ENCODE measurements around the gene MRPS26.

The MRPS26 gene

GRCh38 chr20:3037654-3038053 lies 8.2 kb upstream of the MRPS26 start:
- no CpG with 5 or more reads among the region's 3 CpGs for WGBS (ENCODE audit: extremely low coverage, insufficient coverage, insufficient read length)
- H3K4me1 ChIP-seq (ENCODE audit: control insufficient read depth in 1 of 2, insufficient read depth in 2 of 2, low read length in 2 of 2) = no peaks in the 10 kb centered on the region
- H3K79me1 ChIP-seq (ENCODE audit: low read length) = no peaks in the 10 kb centered on the region

GRCh38 chr20:3038454-3038853 lies 7.4 kb upstream of the MRPS26 start:
- H3K9me3 ChIP-seq (ENCODE audit: insufficient read depth, low read depth, low read length) = peaks cover 2% of the 10 kb centered on the region
- no CpG with 5 or more reads among the region's 5 CpGs for WGBS (ENCODE audit: extremely low coverage, insufficient coverage, insufficient read length)
- H3K14ac ChIP-seq (ENCODE audit: low read length) = no peak overlapping the region

More at GRCh38 chr20:3037654-3038053, 8.2 kb upstream of the MRPS26 start:
- Histone ChIP-seq H3K27me3 (ENCODE audit: insufficient read depth, low read length) (no peaks in the 10 kb centered on the region), H4K12ac (ENCODE audit: low read depth, low read length) (no peak overlapping the region), H3K14ac (ENCODE audit: low read length) (no peak overlapping the region), H2BK5ac (ENCODE audit: low read depth, low read length, poor library complexity) (no peak overlapping the region), H3K23ac (ENCODE audit: low read length) (no peak overlapping the region), H2BK120ac (ENCODE audit: insufficient read depth, low read length, poor library complexity) (no peak overlapping the region), H2BK12ac (ENCODE audit: low read length) (no peak overlapping the region), H2AFZ (ENCODE audit: insufficient read depth, low read length, poor library complexity) (no peak overlapping the region), H3K36me3 (ENCODE audit: control insufficient read depth in 1 of 2, insufficient read depth in 2 of 2, low read length in 2 of 2) (peaks cover 34 to 50% of the 10 kb centered on the region in 2 experiments), H2AK5ac (ENCODE audit: low read length) (no peak overlapping the region), H3K4me3 (ENCODE audit: low read depth, low read length) (no peak overlapping the region), H4K8ac (ENCODE audit: low read depth, low read length) (no peak overlapping the region), H3K27ac (ENCODE audit: low read depth, low read length) (no peak overlapping the region), H3K9me3 (ENCODE audit: insufficient read depth, low read depth, low read length) (peaks cover 2% of the 10 kb centered on the region), H3K79me2 (ENCODE audit: control insufficient read depth, insufficient read depth, low read length, poor library complexity) (no peaks in the 10 kb centered on the region), H3K18ac (ENCODE audit: low read length) (no peak overlapping the region), H3K4me2 (ENCODE audit: low read length) (no peak overlapping the region), H4K91ac (ENCODE audit: low read depth, low read length) (no peak overlapping the region), H3K4ac (ENCODE audit: low read depth, low read length) (no peak overlapping the region), H3K9ac (ENCODE audit: low read length) (no peak overlapping the region)
- no peak for DNase-seq

GRCh38 chr20:3039426-3039825 lies 6.4 kb upstream of the MRPS26 start:
- Histone ChIP-seq H2BK12ac (ENCODE audit: low read length) (no peak overlapping the region), H3K9ac (ENCODE audit: low read length) (no peak overlapping the region), H3K27me3 (ENCODE audit: insufficient read depth, low read length) (no peaks in the 10 kb centered on the region), H3K23ac (ENCODE audit: low read length) (no peak overlapping the region), H3K36me3 (ENCODE audit: control insufficient read depth in 1 of 2, insufficient read depth in 2 of 2, low read length in 2 of 2) (peaks cover 31 to 48% of the 10 kb centered on the region in 2 experiments), H4K91ac (ENCODE audit: low read depth, low read length) (no peak overlapping the region), H2AFZ (ENCODE audit: insufficient read depth, low read length, poor library complexity) (no peak overlapping the region), H3K79me1 (ENCODE audit: low read length) (no peaks in the 10 kb centered on the region), H3K4ac (ENCODE audit: low read depth, low read length) (no peak overlapping the region), H3K9me3 (ENCODE audit: insufficient read depth, low read depth, low read length) (peaks cover 2% of the 10 kb centered on the region), H4K8ac (ENCODE audit: low read depth, low read length) (no peak overlapping the region), H2AK5ac (ENCODE audit: low read length) (no peak overlapping the region), H3K4me3 (ENCODE audit: low read depth, low read length) (no peak overlapping the region), H4K12ac (ENCODE audit: low read depth, low read length) (no peak overlapping the region), H3K27ac (ENCODE audit: low read depth, low read length) (no peak overlapping the region), H3K79me2 (ENCODE audit: control insufficient read depth, insufficient read depth, low read length, poor library complexity) (no peaks in the 10 kb centered on the region), H3K18ac (ENCODE audit: low read length) (no peak overlapping the region), H3K14ac (ENCODE audit: low read length) (no peak overlapping the region), H3K4me2 (ENCODE audit: low read length) (no peak overlapping the region), H2BK120ac (ENCODE audit: insufficient read depth, low read length, poor library complexity) (no peak overlapping the region), H2BK5ac (ENCODE audit: low read depth, low read length, poor library complexity) (no peak overlapping the region), H3K4me1 (ENCODE audit: control insufficient read depth in 1 of 2, insufficient read depth in 2 of 2, low read length in 2 of 2) (no peaks in the 10 kb centered on the region)
- no CpG with 5 or more reads among the region's 4 CpGs for WGBS (ENCODE audit: extremely low coverage, insufficient coverage, insufficient read length)
- DNase-seq = no peak

More at GRCh38 chr20:3038454-3038853, 7.4 kb upstream of the MRPS26 start:
- Histone ChIP-seq H2AFZ (ENCODE audit: insufficient read depth, low read length, poor library complexity) (no peak overlapping the region), H3K36me3 (ENCODE audit: control insufficient read depth in 1 of 2, insufficient read depth in 2 of 2, low read length in 2 of 2) (peaks cover 31 to 48% of the 10 kb centered on the region in 2 experiments), H2BK5ac (ENCODE audit: low read depth, low read length, poor library complexity) (no peak overlapping the region), H3K4me2 (ENCODE audit: low read length) (no peak overlapping the region), H2BK120ac (ENCODE audit: insufficient read depth, low read length, poor library complexity) (no peak overlapping the region), H4K12ac (ENCODE audit: low read depth, low read length) (no peak overlapping the region), H3K27me3 (ENCODE audit: insufficient read depth, low read length) (no peaks in the 10 kb centered on the region), H4K91ac (ENCODE audit: low read depth, low read length) (no peak overlapping the region), H3K18ac (ENCODE audit: low read length) (no peak overlapping the region), H3K79me2 (ENCODE audit: control insufficient read depth, insufficient read depth, low read length, poor library complexity) (no peaks in the 10 kb centered on the region), H4K8ac (ENCODE audit: low read depth, low read length) (no peak overlapping the region), H3K23ac (ENCODE audit: low read length) (no peak overlapping the region), H3K79me1 (ENCODE audit: low read length) (no peaks in the 10 kb centered on the region), H3K4me3 (ENCODE audit: low read depth, low read length) (no peak overlapping the region), H3K9ac (ENCODE audit: low read length) (no peak overlapping the region), H3K4me1 (ENCODE audit: control insufficient read depth in 1 of 2, insufficient read depth in 2 of 2, low read length in 2 of 2) (no peaks in the 10 kb centered on the region), H3K27ac (ENCODE audit: low read depth, low read length) (no peak overlapping the region), H2AK5ac (ENCODE audit: low read length) (no peak overlapping the region), H3K4ac (ENCODE audit: low read depth, low read length) (no peak overlapping the region), H2BK12ac (ENCODE audit: low read length) (no peak overlapping the region)
- no peak for DNase-seq

- Histone ChIP-seq H3K23ac (ENCODE audit: low read length) (no peak overlapping the region), H4K8ac (ENCODE audit: low read depth, low read length) (no peak overlapping the region), H2AFZ (ENCODE audit: insufficient read depth, low read length, poor library complexity) (no peak overlapping the region), H4K91ac (ENCODE audit: low read depth, low read length) (no peak overlapping the region), H3K27me3 (ENCODE audit: insufficient read depth, low read length) (no peaks in the 10 kb centered on the region), H3K27ac (ENCODE audit: low read depth, low read length) (no peak overlapping the region), H3K79me2 (ENCODE audit: control insufficient read depth, insufficient read depth, low read length, poor library complexity) (no peaks in the 10 kb centered on the region), H3K18ac (ENCODE audit: low read length) (no peak overlapping the region), H3K4me2 (ENCODE audit: low read length) (no peak overlapping the region), H3K9ac (ENCODE audit: low read length) (no peak overlapping the region), H3K9me3 (ENCODE audit: insufficient read depth, low read depth, low read length) (peaks cover 2% of the 10 kb centered on the region), H3K14ac (ENCODE audit: low read length) (no peak overlapping the region), H2BK12ac (ENCODE audit: low read length) (no peak overlapping the region), H2BK120ac (ENCODE audit: insufficient read depth, low read length, poor library complexity) (no peak overlapping the region), H3K4me3 (ENCODE audit: low read depth, low read length) (no peak overlapping the region), H2BK5ac (ENCODE audit: low read depth, low read length, poor library complexity) (no peak overlapping the region), H4K12ac (ENCODE audit: low read depth, low read length) (no peak overlapping the region), H3K4me1 (ENCODE audit: control insufficient read depth in 1 of 2, insufficient read depth in 2 of 2, low read length in 2 of 2) (peaks cover 0 to under 1% of the 10 kb centered on the region in 2 experiments), H3K36me3 (ENCODE audit: control insufficient read depth in 1 of 2, insufficient read depth in 2 of 2, low read length in 2 of 2) (peaks cover 29 to 45% of the 10 kb centered on the region in 2 experiments), H3K4ac (ENCODE audit: low read depth, low read length) (no peak overlapping the region), H2AK5ac (ENCODE audit: low read length) (no peak overlapping the region), H3K79me1 (ENCODE audit: low read length) (no peaks in the 10 kb centered on the region)
- no CpG with 5 or more reads among the region's 8 CpGs for WGBS (ENCODE audit: extremely low coverage, insufficient coverage, insufficient read length)
- DNase-seq = no peak
Measured at GRCh38 chr20:3040086-3040485, 5.8 kb upstream of the MRPS26 start.

All from trophoblast cell (in vitro differentiated cells and primary cell).